Measurements from ENCODE around the gene ROBO4. TPM values are rescaled to one million over a fixed set of nuclear protein-coding genes. Genes with fewer than 3 reads are reported as not detected.

The ROBO4 gene
- total RNA-seq, 3 donors from 2014 or later = 11.9 to 30.5 (median 12.8) TPM

DNA sequence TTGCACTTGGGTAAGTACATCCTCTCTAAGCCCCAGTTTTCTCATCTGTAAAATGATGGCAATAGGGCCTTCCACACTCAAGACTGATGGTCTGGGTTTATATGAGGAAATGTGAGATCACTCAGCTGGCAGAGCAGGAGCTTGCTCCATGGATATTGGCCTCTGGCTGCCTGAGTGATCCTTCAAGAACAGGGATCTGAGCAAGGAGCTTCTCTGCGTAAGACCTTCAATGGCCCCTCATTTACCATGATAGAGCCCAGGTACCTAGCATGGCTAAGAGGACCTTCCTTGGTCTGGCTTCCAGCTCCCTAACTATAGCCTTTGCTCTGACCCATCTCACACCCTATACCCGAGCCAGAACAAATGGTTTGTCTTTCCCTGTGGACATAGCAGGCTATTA lies 5.5 kb downstream of the ROBO4 start:
- TF ChIP-seq, protein P1, sequence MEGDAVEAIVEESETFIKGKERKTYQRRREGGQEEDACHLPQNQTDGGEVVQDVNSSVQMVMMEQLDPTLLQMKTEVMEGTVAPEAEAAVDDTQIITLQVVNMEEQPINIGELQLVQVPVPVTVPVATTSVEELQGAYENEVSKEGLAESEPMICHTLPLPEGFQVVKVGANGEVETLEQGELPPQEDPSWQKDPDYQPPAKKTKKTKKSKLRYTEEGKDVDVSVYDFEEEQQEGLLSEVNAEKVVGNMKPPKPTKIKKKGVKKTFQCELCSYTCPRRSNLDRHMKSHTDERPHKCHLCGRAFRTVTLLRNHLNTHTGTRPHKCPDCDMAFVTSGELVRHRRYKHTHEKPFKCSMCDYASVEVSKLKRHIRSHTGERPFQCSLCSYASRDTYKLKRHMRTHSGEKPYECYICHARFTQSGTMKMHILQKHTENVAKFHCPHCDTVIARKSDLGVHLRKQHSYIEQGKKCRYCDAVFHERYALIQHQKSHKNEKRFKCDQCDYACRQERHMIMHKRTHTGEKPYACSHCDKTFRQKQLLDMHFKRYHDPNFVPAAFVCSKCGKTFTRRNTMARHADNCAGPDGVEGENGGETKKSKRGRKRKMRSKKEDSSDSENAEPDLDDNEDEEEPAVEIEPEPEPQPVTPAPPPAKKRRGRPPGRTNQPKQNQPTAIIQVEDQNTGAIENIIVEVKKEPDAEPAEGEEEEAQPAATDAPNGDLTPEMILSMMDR (IDR thresholded peaks at IDR 0.05) = no peak
- no peak for TF ChIP-seq POLR2A (IDR thresholded peaks at IDR 0.05)
- TF ChIP-seq POLR2AphosphoS5 (IDR thresholded peaks at IDR 0.05) = no peak
- DNase-seq (ENCODE audit: low spot score in 2 of 2) = no peak
- no peaks in the 10 kb centered on the region for H3K4me1 ChIP-seq

DNA sequence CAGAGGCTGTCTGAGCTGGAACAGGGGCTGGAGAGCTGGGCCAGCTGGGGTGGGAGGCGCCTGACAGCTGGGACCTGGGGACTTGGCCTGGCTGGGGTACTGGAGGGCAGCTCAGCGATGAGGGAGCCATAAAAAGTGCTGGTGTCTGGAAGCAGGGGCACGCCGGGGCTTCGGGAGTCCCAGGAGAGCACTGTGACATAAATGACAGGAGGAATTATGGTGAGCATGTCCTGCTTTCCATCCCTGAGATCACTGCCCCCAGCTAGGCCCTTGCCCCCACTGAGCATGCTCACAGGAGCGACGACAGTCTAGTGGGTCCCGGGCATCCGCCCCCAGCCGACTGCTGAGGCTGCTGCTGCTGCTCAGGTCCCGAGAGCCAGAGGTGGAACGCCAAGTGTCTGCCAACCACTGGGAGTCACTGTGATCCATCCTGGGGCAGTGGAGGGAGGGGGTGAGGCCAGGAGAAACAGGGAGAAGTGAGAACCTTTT lies 6.2 kb downstream of the ROBO4 start:
- no peaks in the 10 kb centered on the region for H3K4me1 ChIP-seq
- no peaks in the 10 kb centered on the region for H3K9me3 ChIP-seq
- no peak for TF ChIP-seq POLR2A (IDR thresholded peaks at IDR 0.05)
- TF ChIP-seq, protein P1 (IDR thresholded peaks at IDR 0.05) = no peak
- no peak for TF ChIP-seq POLR2AphosphoS5 (IDR thresholded peaks at IDR 0.05)
- H3K36me3 ChIP-seq = no peaks in the 10 kb centered on the region
- intact Hi-C loops (cut with DNase I; ENCODE audit: low total_unique reads) = no loop called here
- H3K27ac ChIP-seq = peak overlapping the region in 1 of 2 donors; percentile 25
- no peak overlapping the region for H3K4me3 ChIP-seq
- DNase-seq (ENCODE audit: low spot score in 2 of 2) = no peak
- H3K27me3 ChIP-seq = no peaks in the 10 kb centered on the region

More for the DNA sequence above, 5.5 kb downstream of the ROBO4 start:
- no peak overlapping the region for H3K4me3 ChIP-seq
- H3K36me3 ChIP-seq = no peaks in the 10 kb centered on the region
- H3K27ac ChIP-seq = no peak overlapping the region
- no peaks in the 10 kb centered on the region for H3K9me3 ChIP-seq
- no peaks in the 10 kb centered on the region for H3K27me3 ChIP-seq
- intact Hi-C loops (cut with DNase I; ENCODE audit: low total_unique reads) = no loop called here

DNA sequence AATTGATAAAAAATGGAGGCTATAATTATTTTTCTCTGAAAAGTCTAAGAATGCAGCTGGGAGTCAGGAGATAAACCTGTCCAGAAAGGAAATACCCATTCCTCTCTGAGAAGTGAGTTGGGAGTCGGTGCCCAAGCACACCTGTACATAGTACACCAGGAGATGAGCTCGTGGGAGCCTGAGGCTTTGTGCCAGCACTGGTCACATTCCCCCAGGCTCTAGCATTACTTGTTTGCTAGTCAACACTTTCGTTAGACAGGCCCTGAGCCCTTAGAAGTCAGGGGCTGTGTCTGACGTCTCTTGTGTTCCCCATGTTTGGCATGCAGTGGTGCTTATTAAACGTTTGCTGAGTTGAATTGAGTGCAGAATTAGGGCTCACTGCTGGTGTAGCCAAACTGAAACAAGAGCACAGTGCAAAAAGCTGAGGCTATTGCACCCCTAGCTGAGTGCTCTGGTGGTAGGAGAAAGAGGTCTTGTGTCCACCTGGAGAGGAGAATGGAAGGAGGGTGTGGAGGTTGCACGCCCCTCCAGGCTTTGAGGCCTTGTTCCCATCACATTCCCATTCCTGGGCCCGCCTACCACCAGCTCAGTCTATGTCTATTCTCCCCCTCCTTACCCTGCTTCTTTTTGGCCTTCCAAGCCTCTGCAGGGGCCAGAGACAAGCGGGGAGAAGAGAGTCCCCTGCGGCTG lies 6.8 kb downstream of the ROBO4 start:
- intact Hi-C loops (cut with DNase I; ENCODE audit: low total_unique reads) = no loop called here
- Histone ChIP-seq H3K27me3 (no peaks in the 10 kb centered on the region), H3K4me3 (no peak overlapping the region), H3K27ac (peak overlapping the region in 1 of 2 donors; percentile 25), H3K4me1 (no peaks in the 10 kb centered on the region), H3K9me3 (no peaks in the 10 kb centered on the region), H3K36me3 (no peaks in the 10 kb centered on the region)
- no peak for DNase-seq (ENCODE audit: low spot score in 2 of 2)
- TF ChIP-seq POLR2A (IDR thresholded peaks at IDR 0.05) (no peak), POLR2AphosphoS5 (IDR thresholded peaks at IDR 0.05) (no peak)
- TF ChIP-seq, protein P1 (IDR thresholded peaks at IDR 0.05) = no peak

DNA sequence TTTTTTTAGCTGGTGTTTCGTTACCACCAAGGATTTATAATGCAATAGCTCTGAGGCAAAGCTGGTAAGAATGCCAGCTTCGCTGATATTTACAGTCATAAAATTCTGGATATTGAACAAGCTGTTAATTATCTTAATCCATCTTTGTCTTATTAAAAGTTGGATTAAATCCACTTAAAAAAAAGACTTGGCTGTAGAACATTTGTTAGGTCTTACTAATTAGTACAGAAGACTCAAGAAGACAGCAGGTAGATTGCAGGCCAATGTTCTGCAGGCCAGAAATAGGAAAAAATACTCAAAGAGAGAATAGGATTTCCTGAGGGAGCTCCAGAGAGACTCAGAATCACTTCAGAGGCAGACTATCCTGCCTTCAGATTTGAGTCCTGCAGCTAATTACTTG lies 7.5 kb downstream of the ROBO4 start:
- H3K27me3 ChIP-seq = no peaks in the 10 kb centered on the region
- no peaks in the 10 kb centered on the region for H3K9me3 ChIP-seq
- intact Hi-C loops (cut with DNase I; ENCODE audit: low total_unique reads) = no loop called here
- H3K4me3 ChIP-seq = no peak overlapping the region
- TF ChIP-seq POLR2AphosphoS5 (IDR thresholded peaks at IDR 0.05) = no peak
- TF ChIP-seq, protein P1 (IDR thresholded peaks at IDR 0.05) = no peak
- no peak for TF ChIP-seq POLR2A (IDR thresholded peaks at IDR 0.05)
- no peaks in the 10 kb centered on the region for H3K4me1 ChIP-seq
- no peaks in the 10 kb centered on the region for H3K36me3 ChIP-seq
- DNase-seq (ENCODE audit: low spot score in 2 of 2) = no peak
- no peak overlapping the region for H3K27ac ChIP-seq

DNA sequence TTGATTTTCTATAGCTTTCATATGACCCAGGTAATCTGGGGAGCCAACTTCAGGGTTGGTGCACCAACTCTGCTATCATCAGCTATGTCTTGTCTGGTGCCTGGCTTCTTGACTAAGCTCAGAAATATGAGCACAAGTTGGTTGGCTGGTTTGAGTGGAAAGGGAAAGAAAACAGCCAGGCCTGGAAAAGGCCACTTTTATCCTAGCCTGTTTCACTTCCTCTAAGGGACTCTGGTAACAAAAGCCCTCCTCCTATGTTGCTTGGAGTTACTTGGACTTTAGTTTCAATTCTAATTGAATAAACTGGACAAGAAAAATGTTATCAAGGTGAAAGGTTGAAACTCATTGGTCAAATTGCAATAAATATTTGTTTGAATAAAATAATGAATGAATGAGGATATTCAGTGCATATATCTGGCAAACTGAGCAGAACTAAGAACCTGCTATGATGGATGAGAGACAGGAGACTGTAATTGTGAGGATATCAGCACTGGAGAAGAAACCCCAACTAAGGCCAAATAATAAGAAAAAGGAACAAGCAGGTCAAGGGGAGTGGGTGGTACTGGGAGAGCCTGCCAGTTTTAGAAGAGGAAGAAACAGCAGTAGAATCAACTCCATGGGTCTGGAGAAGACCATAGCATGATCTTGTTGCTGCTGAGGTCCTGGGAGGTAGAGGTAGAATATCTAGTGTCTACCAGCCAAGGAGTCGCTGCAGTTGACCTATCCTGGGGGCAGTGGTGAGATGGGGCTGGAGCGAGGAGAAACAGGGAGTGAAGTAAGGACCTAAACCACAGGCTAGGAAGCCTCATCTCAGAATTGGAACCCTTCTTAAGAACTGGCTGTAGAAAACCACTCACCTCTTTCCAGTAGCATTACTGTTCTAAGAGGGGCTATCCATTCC lies 8.2 kb downstream of the ROBO4 start:
- no peak overlapping the region for H3K4me3 ChIP-seq
- TF ChIP-seq, protein P1 (IDR thresholded peaks at IDR 0.05) = no peak
- TF ChIP-seq POLR2AphosphoS5 (IDR thresholded peaks at IDR 0.05) (no peak), POLR2A (IDR thresholded peaks at IDR 0.05) (no peak)
- H3K36me3 ChIP-seq = no peaks in the 10 kb centered on the region
- no peaks in the 10 kb centered on the region for H3K4me1 ChIP-seq
- no peaks in the 10 kb centered on the region for H3K27me3 ChIP-seq
- DNase-seq (ENCODE audit: low spot score in 2 of 2) = no peak
- intact Hi-C loops (cut with DNase I; ENCODE audit: low total_unique reads) = no loop called here
- H3K27ac ChIP-seq = no peak overlapping the region
- H3K9me3 ChIP-seq = no peaks in the 10 kb centered on the region

All from breast epithelium (tissue), 4 donors.